ENCODE data around the gene SH3GL2. TPM values are rescaled to one million over a fixed set of nuclear protein-coding genes. Genes with fewer than 3 reads are reported as not detected.

Gene SH3GL2
- total and polyA plus RNA-seq, 4 donors = 0.10 TPM; not detected in 3

- ATAC-seq (ENCODE audit: low FRiP score) = no peak
- WGBS, 2 donors = 49 to 59% methylated on average over 2 of the region's 2 CpGs
- intact Hi-C loops (cut with DNase I) = no loop called here
These were observed 155.8 kb downstream of the SH3GL2 start for GRCh38 chr9:17734674-17735073.

GRCh38 chr9:17735859-17736258 is 157.0 kb downstream of the SH3GL2 start:
- Histone ChIP-seq H3K4me1 (ENCODE audit: control insufficient read depth in 1 of 2, insufficient read depth in 2 of 2, low read length in 2 of 2) (no peaks in the 10 kb centered on the region), H3K36me3 (ENCODE audit: control insufficient read depth in 1 of 2, insufficient read depth in 2 of 2, low read length in 1 of 2) (no peaks in the 10 kb centered on the region), H3K4me3 (ENCODE audit: low read length in 2 of 2) (no peak overlapping the region), H3K27ac (ENCODE audit: low read depth in 1 of 2, low read length in 2 of 2) (no peak overlapping the region), H3K27me3 (ENCODE audit: control insufficient read depth in 1 of 2, insufficient read depth in 2 of 2, low read length in 1 of 2) (no peaks in the 10 kb centered on the region), H3K9me3 (ENCODE audit: control insufficient read depth, low read length) (peaks cover 4% of the 10 kb centered on the region)
- ATAC-seq (ENCODE audit: low FRiP score) = no peak
- WGBS, 2 donors = 80 to 85% methylated on average over 3 of the region's 3 CpGs
- intact Hi-C loops (cut with DNase I) = no loop called here
- no peak for DNase-seq

More at GRCh38 chr9:17734674-17735073, 155.8 kb downstream of the SH3GL2 start:
- no peak for DNase-seq
- no peak overlapping the region for H3K4me3 ChIP-seq (ENCODE audit: low read length in 2 of 2)
- H3K27ac ChIP-seq (ENCODE audit: low read depth in 1 of 2, low read length in 2 of 2) = no peak overlapping the region
- H3K27me3 ChIP-seq (ENCODE audit: control insufficient read depth in 1 of 2, insufficient read depth in 2 of 2, low read length in 1 of 2) = no peaks in the 10 kb centered on the region
- H3K4me1 ChIP-seq (ENCODE audit: control insufficient read depth in 1 of 2, insufficient read depth in 2 of 2, low read length in 2 of 2) = no peaks in the 10 kb centered on the region
- H3K9me3 ChIP-seq (ENCODE audit: control insufficient read depth, low read length) = peaks cover 4% of the 10 kb centered on the region
- no peaks in the 10 kb centered on the region for H3K36me3 ChIP-seq (ENCODE audit: control insufficient read depth in 1 of 2, insufficient read depth in 2 of 2, low read length in 1 of 2)

- DNase-seq (no peak), ATAC-seq (ENCODE audit: low FRiP score) (no peak)
- intact Hi-C loops (cut with DNase I) = no loop called here
- H3K36me3 ChIP-seq (ENCODE audit: control insufficient read depth in 1 of 2, insufficient read depth in 2 of 2, low read length in 1 of 2) = no peaks in the 10 kb centered on the region
- 70 to 73% methylated on average over 2 of the region's 2 CpGs for WGBS, 2 donors
- H3K4me3 ChIP-seq (ENCODE audit: low read length in 2 of 2) = no peak overlapping the region
- H3K4me1 ChIP-seq (ENCODE audit: control insufficient read depth in 1 of 2, insufficient read depth in 2 of 2, low read length in 2 of 2) = no peaks in the 10 kb centered on the region
- no peaks in the 10 kb centered on the region for H3K27me3 ChIP-seq (ENCODE audit: control insufficient read depth in 1 of 2, insufficient read depth in 2 of 2, low read length in 1 of 2)
- no peak overlapping the region for H3K27ac ChIP-seq (ENCODE audit: low read depth in 1 of 2, low read length in 2 of 2)
- H3K9me3 ChIP-seq (ENCODE audit: control insufficient read depth, low read length) = peaks cover 3% of the 10 kb centered on the region
These were observed 160.2 kb downstream of the SH3GL2 start for GRCh38 chr9:17739022-17739421.

- Histone ChIP-seq H3K27me3 (ENCODE audit: control insufficient read depth in 1 of 2, insufficient read depth in 2 of 2, low read length in 1 of 2) (no peaks in the 10 kb centered on the region), H3K36me3 (ENCODE audit: control insufficient read depth in 1 of 2, insufficient read depth in 2 of 2, low read length in 1 of 2) (no peaks in the 10 kb centered on the region), H3K9me3 (ENCODE audit: control insufficient read depth, low read length) (peaks cover 5% of the 10 kb centered on the region), H3K27ac (ENCODE audit: low read depth in 1 of 2, low read length in 2 of 2) (no peak overlapping the region), H3K4me1 (ENCODE audit: control insufficient read depth in 1 of 2, insufficient read depth in 2 of 2, low read length in 2 of 2) (no peaks in the 10 kb centered on the region), H3K4me3 (ENCODE audit: low read length in 2 of 2) (no peak overlapping the region)
- no peak for DNase-seq
- WGBS, 2 donors = 2 to 33% methylated on average over 1 of the region's 1 CpG
- ATAC-seq (ENCODE audit: low FRiP score) = no peak
- intact Hi-C loops (cut with DNase I) = no loop called here
These were observed 160.9 kb downstream of the SH3GL2 start for GRCh38 chr9:17739736-17740135.

- no peak for ATAC-seq (ENCODE audit: low FRiP score)
- H3K36me3 ChIP-seq (ENCODE audit: control insufficient read depth in 1 of 2, insufficient read depth in 2 of 2, low read length in 1 of 2) = no peaks in the 10 kb centered on the region
- no peak overlapping the region for H3K27ac ChIP-seq (ENCODE audit: low read depth in 1 of 2, low read length in 2 of 2)
- 28% methylated on average over 3 of the region's 3 CpGs for WGBS, 2 donors
- H3K27me3 ChIP-seq (ENCODE audit: control insufficient read depth in 1 of 2, insufficient read depth in 2 of 2, low read length in 1 of 2) = no peaks in the 10 kb centered on the region
- H3K9me3 ChIP-seq (ENCODE audit: control insufficient read depth, low read length) = peaks cover 2% of the 10 kb centered on the region
- H3K4me1 ChIP-seq (ENCODE audit: control insufficient read depth in 1 of 2, insufficient read depth in 2 of 2, low read length in 2 of 2) = no peaks in the 10 kb centered on the region
- no peak for DNase-seq
- no peak overlapping the region for H3K4me3 ChIP-seq (ENCODE audit: low read length in 2 of 2)
- intact Hi-C loops (cut with DNase I) = no loop called here
These were observed 163.2 kb downstream of the SH3GL2 start for GRCh38 chr9:17742067-17742466.

- Histone ChIP-seq H3K36me3 (ENCODE audit: control insufficient read depth in 1 of 2, insufficient read depth in 2 of 2, low read length in 1 of 2) (no peaks in the 10 kb centered on the region), H3K4me1 (ENCODE audit: control insufficient read depth in 1 of 2, insufficient read depth in 2 of 2, low read length in 2 of 2) (no peaks in the 10 kb centered on the region), H3K4me3 (ENCODE audit: low read length in 2 of 2) (no peak overlapping the region), H3K27ac (ENCODE audit: low read depth in 1 of 2, low read length in 2 of 2) (no peak overlapping the region), H3K27me3 (ENCODE audit: control insufficient read depth in 1 of 2, insufficient read depth in 2 of 2, low read length in 1 of 2) (no peaks in the 10 kb centered on the region), H3K9me3 (ENCODE audit: control insufficient read depth, low read length) (peaks cover 2% of the 10 kb centered on the region)
- intact Hi-C loops (cut with DNase I) = no loop called here
- ATAC-seq (ENCODE audit: low FRiP score) (no peak), DNase-seq (no peak)
- 16 to 20% methylated on average over 3 of the region's 3 CpGs for WGBS, 2 donors
These were observed 165.9 kb downstream of the SH3GL2 start for GRCh38 chr9:17744786-17745185.

GRCh38 chr9:17750269-17750668 is 171.4 kb downstream of the SH3GL2 start:
- intact Hi-C loops (cut with DNase I) = no loop called here

GRCh38 chr9:17751486-17751885 is 172.6 kb downstream of the SH3GL2 start:
- no peak for ATAC-seq (ENCODE audit: low FRiP score)
- 63 to 65% methylated on average over 4 of the region's 4 CpGs for WGBS, 2 donors
- H3K36me3 ChIP-seq (ENCODE audit: control insufficient read depth in 1 of 2, insufficient read depth in 2 of 2, low read length in 1 of 2) = no peaks in the 10 kb centered on the region

More at GRCh38 chr9:17750269-17750668, 171.4 kb downstream of the SH3GL2 start:
- no peak for DNase-seq
- no peaks in the 10 kb centered on the region for H3K27me3 ChIP-seq (ENCODE audit: control insufficient read depth in 1 of 2, insufficient read depth in 2 of 2, low read length in 1 of 2)
- H3K4me3 ChIP-seq (ENCODE audit: low read length in 2 of 2) = no peak overlapping the region
- ATAC-seq (ENCODE audit: low FRiP score) = no peak
- no peaks in the 10 kb centered on the region for H3K36me3 ChIP-seq (ENCODE audit: control insufficient read depth in 1 of 2, insufficient read depth in 2 of 2, low read length in 1 of 2)
- H3K4me1 ChIP-seq (ENCODE audit: control insufficient read depth in 1 of 2, insufficient read depth in 2 of 2, low read length in 2 of 2) = no peaks in the 10 kb centered on the region
- WGBS, 2 donors = 37 to 48% methylated on average over 3 of the region's 3 CpGs
- no peak overlapping the region for H3K27ac ChIP-seq (ENCODE audit: low read depth in 1 of 2, low read length in 2 of 2)
- H3K9me3 ChIP-seq (ENCODE audit: control insufficient read depth, low read length) = no peaks in the 10 kb centered on the region

GRCh38 chr9:17752021-17752420 is 173.2 kb downstream of the SH3GL2 start:
- no peaks in the 10 kb centered on the region for H3K9me3 ChIP-seq (ENCODE audit: control insufficient read depth, low read length)
- WGBS, 2 donors = 19 to 37% methylated on average over 3 of the region's 3 CpGs
- no peaks in the 10 kb centered on the region for H3K4me1 ChIP-seq (ENCODE audit: control insufficient read depth in 1 of 2, insufficient read depth in 2 of 2, low read length in 2 of 2)
- H3K36me3 ChIP-seq (ENCODE audit: control insufficient read depth in 1 of 2, insufficient read depth in 2 of 2, low read length in 1 of 2) = no peaks in the 10 kb centered on the region
- no peak for ATAC-seq (ENCODE audit: low FRiP score)
- no peak overlapping the region for H3K4me3 ChIP-seq (ENCODE audit: low read length in 2 of 2)
- H3K27me3 ChIP-seq (ENCODE audit: control insufficient read depth in 1 of 2, insufficient read depth in 2 of 2, low read length in 1 of 2) = no peaks in the 10 kb centered on the region
- intact Hi-C loops (cut with DNase I) = no loop called here
- H3K27ac ChIP-seq (ENCODE audit: low read depth in 1 of 2, low read length in 2 of 2) = no peak overlapping the region
- DNase-seq = no peak

More at GRCh38 chr9:17751486-17751885, 172.6 kb downstream of the SH3GL2 start:
- Histone ChIP-seq H3K27ac (ENCODE audit: low read depth in 1 of 2, low read length in 2 of 2) (no peak overlapping the region), H3K27me3 (ENCODE audit: control insufficient read depth in 1 of 2, insufficient read depth in 2 of 2, low read length in 1 of 2) (no peaks in the 10 kb centered on the region), H3K9me3 (ENCODE audit: control insufficient read depth, low read length) (no peaks in the 10 kb centered on the region), H3K4me1 (ENCODE audit: control insufficient read depth in 1 of 2, insufficient read depth in 2 of 2, low read length in 2 of 2) (no peaks in the 10 kb centered on the region), H3K4me3 (ENCODE audit: low read length in 2 of 2) (no peak overlapping the region)
- no peak for DNase-seq
- intact Hi-C loops (cut with DNase I) = no loop called here
